DMS79 treated with DMSO at 0.1 percent for 48 hours (cell line): Measurements from ENCODE around the gene ADAMTS16.
A peak's percentile ranks its signal among the peaks of the same experiment; 100 is the strongest.

ENCODE experiments used
- DNase-seq: peaks from one replicate; lab custom pipeline; 2025; lab: John Stamatoyannopoulos, UW

ADAMTS16 gene

GRCh38 chr5:5144441-5144840, 4.3 kb downstream of the ADAMTS16 start:
- DNase-seq, result no peak

DNA sequence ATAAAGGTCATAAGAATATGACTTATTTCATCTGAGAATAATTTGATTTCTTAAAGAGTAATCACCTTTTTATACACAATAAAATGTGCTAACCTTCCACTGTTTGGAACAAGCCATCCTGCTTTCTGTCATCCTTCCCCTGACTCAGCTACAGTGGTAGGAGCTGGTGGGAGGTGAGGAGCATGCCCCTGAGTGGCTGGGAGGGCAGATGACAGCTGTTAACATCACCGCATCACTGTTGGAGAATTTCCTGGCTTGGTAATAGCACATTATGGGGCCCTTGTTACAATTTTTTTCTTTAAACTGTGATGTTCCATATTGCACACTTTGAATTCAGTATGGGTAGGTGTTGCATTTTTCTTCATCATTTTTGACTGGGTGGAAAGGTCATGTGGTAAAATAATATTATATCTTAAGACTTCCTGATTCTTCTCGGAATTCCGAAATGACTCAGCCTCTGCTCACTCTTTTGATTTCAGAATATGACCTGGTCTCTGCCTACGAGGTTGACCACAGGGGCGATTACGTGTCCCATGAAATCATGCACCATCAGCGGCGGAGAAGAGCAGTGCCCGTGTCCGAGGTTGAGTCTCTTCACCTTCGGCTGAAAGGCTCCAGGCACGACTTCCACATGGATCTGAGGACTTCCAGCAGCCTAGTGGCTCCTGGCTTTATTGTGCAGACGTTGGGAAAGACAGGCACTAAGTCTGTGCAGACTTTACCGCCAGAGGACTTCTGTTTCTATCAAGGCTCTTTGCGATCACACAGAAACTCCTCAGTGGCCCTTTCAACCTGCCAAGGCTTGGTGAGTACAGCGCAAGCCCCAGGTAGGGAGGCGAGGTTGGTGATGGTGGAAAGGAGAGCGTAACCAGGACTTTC, 5.8 kb downstream of the ADAMTS16 start:
- no peak for DNase-seq

- DNase-seq, result no peak
Measured at GRCh38 chr5:5146530-5147160, 6.5 kb downstream of the ADAMTS16 start.

DNA sequence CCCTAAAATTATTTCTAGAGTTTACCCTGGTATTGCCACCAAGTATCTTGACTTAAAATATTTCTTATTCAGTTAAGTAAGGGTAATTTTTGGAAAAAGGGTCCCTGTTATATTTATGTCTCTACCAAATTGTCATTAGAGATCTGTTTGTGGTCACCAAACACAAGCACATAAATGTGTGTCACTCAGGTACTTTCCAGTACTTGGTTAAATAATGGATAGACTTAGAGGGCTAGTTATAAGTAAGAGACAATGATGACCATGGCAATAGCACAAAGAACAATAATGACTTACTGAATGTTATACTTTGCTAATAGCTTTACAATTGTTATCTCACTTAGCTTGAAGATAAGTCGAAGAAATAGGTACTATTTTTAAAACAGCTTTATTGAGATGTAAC, 9.0 kb downstream of the ADAMTS16 start:
- no peak for DNase-seq

GRCh38 chr5:5150667-5151066, 10.5 kb downstream of the ADAMTS16 start:
- DNase-seq, result no peak

DNA sequence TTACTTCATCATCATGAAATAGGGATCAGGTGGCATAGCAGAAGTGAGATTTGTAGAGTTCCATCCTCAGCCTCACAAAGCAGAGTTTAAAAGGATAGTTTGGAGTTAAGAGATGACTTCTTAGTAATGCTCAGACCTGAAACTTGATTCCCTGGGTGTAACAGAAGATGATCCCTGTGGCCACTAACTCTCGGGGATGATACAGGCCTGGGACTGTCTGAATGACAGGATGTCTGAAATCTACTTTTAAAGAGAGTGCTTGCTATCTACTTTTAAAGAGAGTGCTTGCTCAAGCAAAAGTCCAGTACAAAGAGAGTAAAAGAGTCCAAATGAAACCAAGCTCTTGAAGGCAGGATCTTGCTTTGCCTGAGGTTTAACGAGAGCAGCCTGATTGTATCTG, 14.6 kb downstream of the ADAMTS16 start:
- DNase-seq, result no peak

- no peak for DNase-seq
Measured at GRCh38 chr5:5155617-5156016, 15.5 kb downstream of the ADAMTS16 start.

DNA sequence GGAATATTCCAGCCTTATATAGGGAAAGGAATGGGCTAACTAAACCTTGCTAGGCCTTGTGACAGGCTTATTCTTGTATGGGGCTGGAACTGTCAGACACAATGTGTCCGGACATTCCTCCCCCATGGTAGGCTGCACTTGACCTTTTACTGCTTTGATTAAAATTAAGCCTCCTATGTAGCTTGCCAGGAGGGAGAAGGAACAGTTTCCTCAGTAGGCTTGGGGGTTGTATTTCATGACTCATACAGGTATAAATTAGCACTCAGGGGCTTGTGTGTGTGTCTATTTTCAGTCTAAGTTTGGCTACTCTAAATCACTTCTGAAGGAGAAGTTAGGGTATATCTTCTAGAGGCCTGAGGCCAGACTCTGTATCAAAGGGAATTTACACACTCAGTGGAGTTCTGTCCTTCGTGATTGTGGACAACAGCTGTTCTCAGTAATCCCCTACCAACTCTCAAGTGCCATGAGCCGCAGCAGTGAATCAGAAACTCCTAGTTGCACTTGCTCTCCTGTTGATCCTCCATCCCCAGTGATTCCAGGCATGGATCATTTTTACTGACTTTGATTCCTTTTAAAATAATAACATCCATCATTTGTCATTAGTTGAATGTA, 16.4 kb downstream of the ADAMTS16 start:
- no peak for DNase-seq

GRCh38 chr5:5158472-5158895, 18.4 kb downstream of the ADAMTS16 start:
- DNase-seq, result peak; percentile 47

DNA sequence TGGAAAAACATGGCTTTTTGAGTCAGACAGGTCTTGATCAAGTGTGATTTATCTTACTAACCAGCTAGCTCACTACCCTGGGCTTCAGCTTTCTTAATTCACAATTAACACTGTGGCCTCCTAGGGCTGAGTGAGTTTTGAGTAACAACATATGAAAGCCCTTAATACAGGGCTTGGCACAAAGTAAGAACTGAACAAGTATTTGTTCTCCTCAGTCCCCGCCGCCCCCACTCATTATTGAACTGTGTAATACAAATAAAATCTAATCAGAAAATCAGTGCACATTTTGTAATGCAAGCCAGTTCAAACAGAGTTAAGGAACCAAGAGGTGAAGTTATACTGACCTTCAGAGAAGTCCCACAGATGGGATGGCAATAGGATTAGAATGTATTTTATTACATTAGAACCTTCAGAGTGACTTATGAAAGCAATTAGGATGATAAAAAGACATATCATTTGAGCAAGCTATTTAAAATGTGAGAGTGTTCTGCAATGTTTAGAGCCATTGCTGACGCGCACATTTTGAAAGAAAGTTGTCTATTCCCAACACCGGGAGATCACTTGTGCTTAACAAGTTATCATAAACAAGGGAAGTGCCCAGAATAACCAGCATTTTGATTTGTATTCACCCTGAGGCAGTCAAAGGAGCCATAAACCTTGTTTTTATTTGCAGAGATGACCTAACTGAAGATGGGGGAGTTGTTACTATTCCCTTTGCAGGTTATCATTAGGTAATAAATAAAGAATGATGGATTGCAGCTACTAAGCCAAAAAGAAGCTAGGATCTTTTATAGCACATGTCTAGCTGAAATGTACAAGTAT, 19.4 kb downstream of the ADAMTS16 start:
- DNase-seq, result peak; percentile 34

- DNase-seq, result no peak
Measured at GRCh38 chr5:5164163-5164562, 24.0 kb downstream of the ADAMTS16 start.

GRCh38 chr5:5165541-5166002, 25.4 kb downstream of the ADAMTS16 start:
- DNase-seq, result no peak

GRCh38 chr5:5169466-5169865, 29.3 kb downstream of the ADAMTS16 start:
- DNase-seq, result no peak

- DNase-seq, result no peak
Measured at GRCh38 chr5:5178136-5178535, 38.0 kb downstream of the ADAMTS16 start.

DNA sequence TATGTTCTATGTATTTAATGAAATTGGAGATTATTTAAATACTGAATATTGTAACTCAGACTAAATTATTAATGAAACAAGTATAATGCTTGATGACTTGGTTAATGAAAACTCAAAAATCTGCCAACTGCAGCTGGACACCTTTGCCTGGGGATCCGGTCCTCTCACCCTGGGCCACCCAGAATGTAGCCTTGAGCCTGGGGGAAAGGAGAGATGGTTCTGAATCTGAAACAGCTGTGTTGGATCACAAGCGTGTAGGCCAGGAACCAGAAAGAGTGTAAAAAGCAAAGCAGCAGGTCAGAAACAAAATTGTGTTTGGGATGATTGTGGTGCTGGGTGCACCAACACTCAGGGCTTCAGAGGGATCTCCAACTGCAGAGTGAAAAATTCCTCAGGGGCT, 38.5 kb downstream of the ADAMTS16 start:
- DNase-seq, result no peak

DNA sequence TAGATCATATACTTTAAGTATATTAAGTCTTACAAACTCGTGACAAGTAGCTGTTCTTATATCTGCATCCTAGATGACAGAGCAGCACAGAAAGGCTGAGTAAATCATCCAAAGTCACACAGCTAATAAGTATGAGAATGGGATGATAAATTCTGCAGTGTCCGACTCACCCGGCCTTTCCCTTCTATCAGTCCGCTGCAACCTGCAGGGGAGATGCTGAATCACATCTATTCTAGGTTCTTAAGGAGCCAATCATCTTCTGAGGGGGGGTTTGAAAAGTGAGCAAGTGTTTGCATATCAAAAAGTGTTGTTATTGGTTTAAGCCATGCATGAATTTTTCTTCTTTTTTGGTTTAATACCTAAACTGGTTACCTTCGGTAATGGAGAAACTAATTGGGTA, 38.9 kb downstream of the ADAMTS16 start:
- no peak for DNase-seq

- no peak for DNase-seq
Measured at GRCh38 chr5:5179597-5179996, 39.5 kb downstream of the ADAMTS16 start.

DNA sequence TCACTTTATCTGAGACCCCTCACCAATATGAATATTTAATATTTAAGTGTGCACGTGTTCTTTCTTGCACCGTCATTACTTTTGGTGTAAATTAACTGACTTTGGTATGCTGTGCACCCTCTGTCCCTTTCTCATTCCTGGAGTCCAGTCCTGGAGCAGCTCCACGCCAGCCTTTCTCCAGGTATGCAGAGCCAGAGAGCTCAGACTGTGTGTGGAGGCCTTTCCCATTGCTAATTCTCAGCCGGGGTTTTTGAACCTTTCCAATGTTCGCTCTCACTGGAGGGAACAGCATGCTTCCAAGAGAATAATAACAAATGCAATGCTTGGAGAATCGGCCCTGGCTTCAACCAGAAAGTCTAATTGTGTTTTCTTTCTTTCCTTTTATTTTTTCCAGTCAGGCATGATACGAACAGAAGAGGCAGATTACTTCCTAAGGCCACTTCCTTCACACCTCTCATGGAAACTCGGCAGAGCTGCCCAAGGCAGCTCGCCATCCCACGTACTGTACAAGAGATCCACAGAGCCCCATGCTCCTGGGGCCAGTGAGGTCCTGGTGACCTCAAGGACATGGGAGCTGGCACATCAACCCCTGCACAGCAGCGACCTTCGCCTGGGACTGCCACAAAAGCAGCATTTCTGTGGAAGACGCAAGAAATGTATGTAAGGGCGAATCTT, 41.7 kb downstream of the ADAMTS16 start:
- DNase-seq, result no peak

- no peak for DNase-seq
Measured at GRCh38 chr5:5182508-5183188, 42.5 kb downstream of the ADAMTS16 start.

GRCh38 chr5:5183189-5183699, 43.1 kb downstream of the ADAMTS16 start:
- no peak for DNase-seq

GRCh38 chr5:5183933-5184332, 43.8 kb downstream of the ADAMTS16 start:
- DNase-seq, result no peak
